Measurements from ENCODE around the gene XXYLT1. TPM values are rescaled to one million over a fixed set of nuclear protein-coding genes. Genes with fewer than 3 reads are reported as not detected.
"Not testable (repeated sequence)": the region's sequence is repeated elsewhere in the genome, so short reads cannot be mapped to it uniquely, and the experiment has no call there.

The XXYLT1 gene
- total RNA-seq, 1 donor: 32.8 TPM

GRCh38 chr3:195296662-195297061 lies 25.7 kb upstream of the XXYLT1 start:
- DNase-seq (ENCODE audit: low read depth): no peak
- TF ChIP-seq CTCF (IDR thresholded peaks at IDR 0.05; ENCODE audit: insufficient read depth, low read depth, low read length): no peak
- H3K4me3 ChIP-seq (ENCODE audit: low read depth, low read length): no peak overlapping the region

- DNase-seq (ENCODE audit: low read depth): no peak
- TF ChIP-seq CTCF (IDR thresholded peaks at IDR 0.05; ENCODE audit: insufficient read depth, low read depth, low read length): no peak
These were observed 20.2 kb upstream of the XXYLT1 start for GRCh38 chr3:195291121-195291520.

GRCh38 chr3:195290643-195291042 lies 19.7 kb upstream of the XXYLT1 start:
- not testable (repeated sequence) for H3K4me3 ChIP-seq (ENCODE audit: low read depth, low read length); DNase-seq (ENCODE audit: low read depth)

More at GRCh38 chr3:195291121-195291520, 20.2 kb upstream of the XXYLT1 start:
- no peak overlapping the region for H3K4me3 ChIP-seq (ENCODE audit: low read depth, low read length)

GRCh38 chr3:195286115-195286872 lies 15.3 kb upstream of the XXYLT1 start:
- DNase-seq (ENCODE audit: low read depth): peak; percentile 75
- no peak for TF ChIP-seq CTCF (IDR thresholded peaks at IDR 0.05; ENCODE audit: insufficient read depth, low read depth, low read length)
- H3K4me3 ChIP-seq (ENCODE audit: low read depth, low read length): no peak overlapping the region

GRCh38 chr3:195285372-195285771 lies 14.4 kb upstream of the XXYLT1 start:
- no peak for TF ChIP-seq CTCF (IDR thresholded peaks at IDR 0.05; ENCODE audit: insufficient read depth, low read depth, low read length)
- peak; percentile 29 for DNase-seq (ENCODE audit: low read depth)
- no peak overlapping the region for H3K4me3 ChIP-seq (ENCODE audit: low read depth, low read length)

- no peak for DNase-seq (ENCODE audit: low read depth)
- TF ChIP-seq CTCF (IDR thresholded peaks at IDR 0.05; ENCODE audit: insufficient read depth, low read depth, low read length): no peak
These were observed 13.9 kb upstream of the XXYLT1 start for GRCh38 chr3:195284842-195285241.

GRCh38 chr3:195282961-195283360 lies 12.0 kb upstream of the XXYLT1 start:
- H3K4me3 ChIP-seq (ENCODE audit: low read depth, low read length): no peak overlapping the region
- DNase-seq (ENCODE audit: low read depth): no peak
- no peak for TF ChIP-seq CTCF (IDR thresholded peaks at IDR 0.05; ENCODE audit: insufficient read depth, low read depth, low read length)

More at GRCh38 chr3:195284842-195285241, 13.9 kb upstream of the XXYLT1 start:
- H3K4me3 ChIP-seq (ENCODE audit: low read depth, low read length): no peak overlapping the region

Measured in fibroblast of villous mesenchyme (primary cell).